ENCODE measurements around the gene HMGCL.

DNA sequence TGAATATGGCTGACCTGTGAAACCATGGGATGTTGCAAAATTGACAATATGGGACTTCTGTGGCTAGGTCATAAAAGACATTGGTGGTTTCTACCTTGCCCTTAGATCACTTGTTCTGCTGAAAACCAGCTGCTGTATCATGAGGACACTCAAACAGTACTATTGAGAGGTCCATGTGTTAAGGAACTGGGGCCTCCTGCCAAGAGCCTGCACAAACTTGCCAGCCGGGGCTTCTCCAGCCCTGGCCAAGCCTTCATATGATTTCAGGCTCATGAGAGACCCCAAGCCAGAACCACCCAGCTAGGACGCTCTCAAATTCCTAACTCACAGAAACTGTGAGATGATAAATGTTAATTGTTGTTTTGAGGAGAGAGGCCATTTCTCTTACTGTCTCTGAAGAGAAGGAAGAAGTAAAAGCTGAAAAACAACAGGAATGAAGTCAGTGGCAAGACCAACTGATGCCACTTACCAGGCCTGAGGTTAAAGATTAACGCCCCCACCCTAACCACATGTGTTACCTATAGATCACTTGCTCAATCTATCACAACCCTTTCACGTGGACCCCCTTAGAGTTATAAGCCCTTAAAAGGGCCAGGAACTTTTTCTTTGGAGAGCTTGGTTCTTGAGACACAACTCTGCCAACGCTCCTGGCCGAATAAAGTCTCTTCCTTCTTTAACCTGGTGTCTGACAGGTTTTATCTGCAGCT is 50.9 kb downstream of the HMGCL start:
- TF ChIP-seq, protein P1, sequence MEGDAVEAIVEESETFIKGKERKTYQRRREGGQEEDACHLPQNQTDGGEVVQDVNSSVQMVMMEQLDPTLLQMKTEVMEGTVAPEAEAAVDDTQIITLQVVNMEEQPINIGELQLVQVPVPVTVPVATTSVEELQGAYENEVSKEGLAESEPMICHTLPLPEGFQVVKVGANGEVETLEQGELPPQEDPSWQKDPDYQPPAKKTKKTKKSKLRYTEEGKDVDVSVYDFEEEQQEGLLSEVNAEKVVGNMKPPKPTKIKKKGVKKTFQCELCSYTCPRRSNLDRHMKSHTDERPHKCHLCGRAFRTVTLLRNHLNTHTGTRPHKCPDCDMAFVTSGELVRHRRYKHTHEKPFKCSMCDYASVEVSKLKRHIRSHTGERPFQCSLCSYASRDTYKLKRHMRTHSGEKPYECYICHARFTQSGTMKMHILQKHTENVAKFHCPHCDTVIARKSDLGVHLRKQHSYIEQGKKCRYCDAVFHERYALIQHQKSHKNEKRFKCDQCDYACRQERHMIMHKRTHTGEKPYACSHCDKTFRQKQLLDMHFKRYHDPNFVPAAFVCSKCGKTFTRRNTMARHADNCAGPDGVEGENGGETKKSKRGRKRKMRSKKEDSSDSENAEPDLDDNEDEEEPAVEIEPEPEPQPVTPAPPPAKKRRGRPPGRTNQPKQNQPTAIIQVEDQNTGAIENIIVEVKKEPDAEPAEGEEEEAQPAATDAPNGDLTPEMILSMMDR (IDR thresholded peaks at IDR 0.05; ENCODE audit: low read length), result no peak
- no peak for TF ChIP-seq EZH2 (IDR thresholded peaks at IDR 0.05; ENCODE audit: borderline replicate concordance, low read length)
